HepG2 (cell line): ENCODE measurements around the gene LGALS1. TPM values are rescaled to one million over a fixed set of nuclear protein-coding genes. Genes with fewer than 3 reads are reported as not detected.

Experiments used
- AHDC1 ChIP-seq: sonication (generic); formaldehyde crosslinking; IDR thresholded peaks from 2 replicates; pipeline ENCODE4 v1.5.1; 2020; ENCODE audit warnings: mild to moderate bottlenecking, missing genetic modification reagents, borderline replicate concordance
- ARNTL ChIP-seq: sonication (generic); formaldehyde crosslinking; IDR thresholded peaks from 2 replicates; pipeline ENCODE4 v1.4.0; 2020; ENCODE audit warnings: mild to moderate bottlenecking, missing genetic modification reagents
- CSRNP2 ChIP-seq: sonication (generic); formaldehyde crosslinking; conservative IDR thresholded peaks from 2 replicates; pipeline ENCODE4 v1.8.0; 2022; ENCODE audit warnings: low read depth, missing genetic modification reagents
- ELF3 ChIP-seq: IDR thresholded peaks from 2 replicates; pipeline ENCODE4 v1.6.1; 2016; ENCODE audit warnings: missing genetic modification reagents, missing compliant biosample characterization
- GABPA ChIP-seq, 2 experiments: IDR thresholded peaks; 2 replicates each; pipeline ENCODE4 v1.6.1; 2011 to 2016; ENCODE audit warnings: low read depth in 2 of 2, low read length in 1 of 2, missing biosample characterization in 1 of 2, missing genetic modification characterization in 1 of 2
- HIC2 ChIP-seq: sonication (generic); formaldehyde crosslinking; IDR thresholded peaks from 2 replicates; pipeline ENCODE4 v1.9.0; 2022; ENCODE audit warnings: low read depth, missing genetic modification reagents
- LRRFIP1 ChIP-seq: sonication (generic); formaldehyde crosslinking; conservative IDR thresholded peaks from 2 replicates; pipeline ENCODE4 v1.4.0; 2020; ENCODE audit warnings: missing genetic modification reagents
- NCOR1 ChIP-seq: fragments of 200-600 bp; sonication (generic); IDR thresholded peaks from 2 replicates; pipeline ENCODE4 v1.7.0; 2017; ENCODE audit warnings: antibody characterized with exemption, low read length, borderline replicate concordance
- NFIB ChIP-seq: sonication (generic); formaldehyde crosslinking; IDR thresholded peaks from 2 replicates; pipeline ENCODE4 v1.9.0; 2021; ENCODE audit warnings: missing genetic modification reagents, mild to moderate bottlenecking, borderline replicate concordance
- RARA ChIP-seq: IDR thresholded peaks from 2 replicates; pipeline ENCODE4 v1.6.1; 2016; ENCODE audit warnings: missing genetic modification reagents, missing compliant biosample characterization
- SOX5 ChIP-seq: IDR thresholded peaks from 2 replicates; pipeline ENCODE4 v1.6.1; 2016; ENCODE audit warnings: borderline replicate concordance
- TCF7 ChIP-seq: sonication (generic); IDR thresholded peaks from 2 replicates; pipeline ENCODE4 v1.6.1; 2016; ENCODE audit warnings: antibody characterized with exemption, low read depth
- TOPORS ChIP-seq: sonication (generic); formaldehyde crosslinking; IDR thresholded peaks from 2 replicates; pipeline ENCODE4 v1.8.0; 2023; ENCODE audit warnings: mild to moderate bottlenecking, missing genetic modification reagents
- ZBTB7B ChIP-seq: sonication (generic); formaldehyde crosslinking; IDR thresholded peaks from 2 replicates; pipeline ENCODE4 v1.4.0; 2020; ENCODE audit warnings: missing genetic modification reagents
- ZNF615 ChIP-seq: sonication (generic); formaldehyde crosslinking; IDR thresholded peaks from 2 replicates; pipeline ENCODE4 v1.5.0; 2020; ENCODE audit warnings: mild to moderate bottlenecking, missing genetic modification reagents, borderline replicate concordance
- ZSCAN12 ChIP-seq: sonication (generic); formaldehyde crosslinking; IDR thresholded peaks from 2 replicates; pipeline ENCODE4 v1.9.0; 2021; ENCODE audit warnings: mild to moderate bottlenecking, missing genetic modification reagents
- polyA plus RNA-seq, 8 experiments: library from polyadenylated mRNA; depleted of rRNA in 3 of 8; stranded (reverse) in 7 of 8; unstranded in 1 of 8; fragments of >200 nt; fragmentation: Illumina TruSeq in 4 of 8; extraction: Trizol in 4 of 8; gene quantifications; 2 replicates each; pipeline versions ENCODE4 v1.2.1 to v1.2.3, GENCODE V29; 2011 to 2016; ENCODE audit warnings: low read depth in 4 of 8, missing spikeins in 1 of 8, mixed read lengths in 1 of 8; ENCODE audit not compliant: insufficient read depth in 1 of 8
- total RNA-seq, 5 experiments: library from RNA; depleted of rRNA; stranded (reverse); fragments of >200 nt; fragmentation: Illumina TruSeq; extraction: Trizol; gene quantifications; 2 replicates each; pipeline ENCODE4 v1.2.3, GENCODE V29; 2016; ENCODE audit warnings: low read depth in 1 of 5

LGALS1 gene
- total and polyA plus RNA-seq, 2 of the 13 experiments (the other 11 are each of a cell fraction or from before 2014, with no cell fraction given) = 103 to 858 TPM

GRCh38 chr22:37659066-37659896 is 16.2 kb upstream of the LGALS1 start (continued):
- TF ChIP-seq NCOR1 (peak; percentile 97), AHDC1 (CRISPR knock-in tag) (peak; percentile 62; the same call in 1 of the 2 replicates), NFIB (CRISPR knock-in tag) (no peak), HIC2 (peak; percentile 43; the same call in 1 of the 2 replicates), RARA (CRISPR knock-in tag) (peak; percentile 80), SOX5 (CRISPR knock-in tag) (peak; percentile 61), TOPORS (CRISPR knock-in tag) (no peak), GABPA (IDR thresholded peaks at IDR 0.05; ENCODE audit: low read depth, low read length) (no peak), GABPA (CRISPR knock-in tag; IDR thresholded peaks at IDR 0.05; ENCODE audit: low read depth) (peak; percentile 22; the same call in 1 of the 2 replicates), CSRNP2 (CRISPR knock-in tag) (no peak), ZNF615 (CRISPR knock-in tag) (no peak), TCF7 (no peak), ZSCAN12 (CRISPR knock-in tag) (no peak), ZBTB7B (peak; percentile 64), ELF3 (peak; percentile 40; the same call in 1 of the 2 replicates), LRRFIP1 (CRISPR knock-in tag) (no peak), ARNTL (CRISPR knock-in tag) (peak; percentile 51; the same call in 1 of the 2 replicates)
